COLO668 (cell line): ENCODE results near the gene USP49.
"Not testable (repeated sequence)": the region's sequence is repeated elsewhere in the genome, so short reads cannot be mapped to it uniquely, and the experiment has no call there.

Experiments
- DNase-seq: peaks from one replicate; lab custom pipeline; 2025; ENCODE audit not compliant: unreplicated experiment; lab: John Stamatoyannopoulos, UW

USP49 gene

DNA sequence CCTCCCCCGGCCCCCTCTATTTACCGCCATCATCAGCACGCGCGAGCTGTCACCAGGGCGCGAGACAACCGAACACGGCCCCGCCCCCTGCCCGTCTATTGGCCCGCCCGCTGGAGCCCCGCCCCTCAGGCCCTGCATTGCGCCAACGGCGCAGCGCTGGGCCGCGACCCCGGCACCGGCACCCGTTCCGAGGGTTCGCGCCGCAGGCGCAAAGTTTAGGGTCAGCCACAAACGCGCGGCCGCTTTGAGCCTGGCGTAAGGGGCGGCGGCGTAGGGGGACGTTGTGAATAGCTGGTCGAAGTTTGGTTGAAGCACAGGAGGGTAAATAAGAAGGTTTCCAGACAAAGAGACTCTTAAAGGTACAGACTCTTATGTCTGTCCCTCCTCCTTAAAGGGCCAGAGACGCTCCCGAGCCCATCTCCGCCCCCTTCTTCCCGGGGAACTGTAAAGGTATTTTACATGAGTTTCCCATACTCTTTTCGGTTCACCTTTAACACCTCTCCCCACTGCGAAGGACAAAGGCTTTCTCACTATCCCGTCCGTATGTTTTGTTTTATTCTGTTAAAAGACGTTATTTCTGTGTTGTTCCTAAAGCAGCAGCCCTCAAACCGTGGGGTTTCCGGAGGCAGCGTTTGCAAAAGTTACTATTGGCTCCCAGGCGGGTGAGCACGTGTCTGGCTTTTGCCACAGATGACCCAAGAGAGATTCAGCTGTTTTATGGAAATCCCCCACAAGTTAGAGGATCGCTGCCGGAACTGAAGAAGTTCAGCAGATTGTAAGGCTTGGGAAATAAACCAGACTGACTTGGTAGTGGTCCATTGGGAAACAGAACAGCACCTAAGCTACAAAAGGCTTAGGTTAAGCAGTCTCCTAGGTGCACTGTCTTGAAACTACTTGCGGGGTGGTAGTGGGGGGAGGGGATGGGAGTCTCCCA lies at the start of gene USP49:
USP49 (minus strand) TSS at position 76 of the 934 bp plus-strand sequence. CDS start 88,392 bp downstream, outside the sequence.
- peak; percentile 90 for DNase-seq

- no peak for DNase-seq
Measured at GRCh38 chr6:41943456-41943855, 48.3 kb upstream of the USP49 start.

DNA sequence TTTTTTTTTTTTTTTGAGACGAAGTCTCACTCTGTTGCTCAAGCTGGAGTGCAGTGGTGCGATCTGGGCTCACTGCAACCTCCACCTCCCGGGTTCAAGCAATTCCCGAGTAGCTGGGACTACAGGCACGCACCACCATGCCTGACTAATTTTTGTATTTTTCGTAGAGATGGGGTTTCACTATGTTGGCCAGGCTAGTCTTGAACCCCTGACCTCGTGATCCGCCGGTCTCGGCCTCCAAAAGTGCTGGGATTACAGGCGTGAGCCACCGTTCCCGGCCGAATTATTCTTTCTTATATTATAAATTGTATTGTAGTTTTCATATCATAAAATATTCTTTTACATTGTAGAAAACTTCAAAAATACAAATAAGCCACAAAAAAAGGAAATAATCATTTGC lies 47.7 kb upstream of the USP49 start:
- not testable (repeated sequence) for DNase-seq

DNA sequence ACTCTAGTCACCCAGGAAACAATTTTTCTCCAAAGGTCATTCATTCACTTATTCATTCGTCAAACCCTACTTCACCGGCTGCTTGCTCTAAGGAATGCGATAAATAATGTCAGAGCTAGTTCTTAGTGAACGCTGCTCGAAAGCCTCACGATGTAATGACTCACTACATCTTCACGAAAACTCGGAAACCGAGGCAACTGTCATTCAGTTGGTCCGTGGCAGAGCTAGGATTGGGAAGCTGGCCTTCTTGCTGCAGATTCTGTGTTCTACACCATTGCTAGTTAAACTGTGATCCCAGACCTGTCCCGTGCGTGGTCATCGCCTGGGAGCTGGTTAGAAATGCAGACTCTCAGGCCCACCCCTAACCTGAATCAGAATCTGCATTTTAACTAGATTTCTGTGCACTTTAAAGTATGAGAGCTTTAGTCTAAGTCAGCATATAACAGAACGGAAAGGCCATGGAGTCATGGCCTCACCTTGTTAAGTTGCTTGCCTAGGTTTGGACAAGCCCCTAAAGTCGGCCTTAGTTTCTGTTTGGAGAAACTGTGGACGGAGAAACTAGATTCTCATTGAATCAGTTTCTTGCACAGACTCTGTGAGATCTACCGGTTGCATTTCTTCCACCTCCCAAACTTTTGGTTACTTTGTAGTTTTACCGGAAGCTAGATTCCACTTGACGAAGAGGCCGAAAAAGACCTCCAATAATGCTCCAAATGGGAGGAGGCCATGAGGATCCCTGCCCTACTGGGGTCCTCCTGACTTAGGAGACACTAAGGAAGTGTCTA lies 47.1 kb upstream of the USP49 start:
- no peak for DNase-seq

- peak; percentile 94 for DNase-seq
Measured at GRCh38 chr6:41941280-41942066, 46.3 kb upstream of the USP49 start, which contains the start of gene CCND3. TSS of gene CCND3 (minus strand) at chr6:41941808. CDS start at chr6:41941649, 159 bp downstream.

DNA sequence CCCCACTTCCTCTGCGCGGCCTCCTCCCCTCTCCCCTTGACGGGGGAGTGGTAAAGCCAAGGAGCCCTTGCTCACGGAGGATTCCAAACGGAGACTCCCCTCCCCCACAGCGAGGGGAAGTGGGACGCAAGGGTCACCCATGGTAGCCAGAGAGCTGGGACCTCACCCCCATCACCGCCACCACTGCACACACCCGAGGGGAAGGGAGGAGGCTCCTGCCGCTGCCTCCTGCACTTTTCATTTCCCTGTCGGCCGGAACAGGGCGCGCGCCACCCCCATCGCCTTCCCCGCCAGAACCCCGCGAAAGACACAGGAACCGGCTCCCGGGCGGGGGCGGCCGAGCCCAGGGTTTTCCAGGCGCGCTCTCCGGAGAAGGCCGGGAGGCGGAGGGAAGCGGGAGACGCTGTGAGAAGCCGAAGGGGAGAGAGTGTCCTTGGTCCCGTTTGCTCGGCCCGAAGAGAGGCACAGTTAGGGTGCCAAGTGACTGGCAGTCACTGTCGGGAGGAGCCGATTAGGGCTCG lies 45.6 kb upstream of the USP49 start:
- peak; percentile 34 for DNase-seq

DNA sequence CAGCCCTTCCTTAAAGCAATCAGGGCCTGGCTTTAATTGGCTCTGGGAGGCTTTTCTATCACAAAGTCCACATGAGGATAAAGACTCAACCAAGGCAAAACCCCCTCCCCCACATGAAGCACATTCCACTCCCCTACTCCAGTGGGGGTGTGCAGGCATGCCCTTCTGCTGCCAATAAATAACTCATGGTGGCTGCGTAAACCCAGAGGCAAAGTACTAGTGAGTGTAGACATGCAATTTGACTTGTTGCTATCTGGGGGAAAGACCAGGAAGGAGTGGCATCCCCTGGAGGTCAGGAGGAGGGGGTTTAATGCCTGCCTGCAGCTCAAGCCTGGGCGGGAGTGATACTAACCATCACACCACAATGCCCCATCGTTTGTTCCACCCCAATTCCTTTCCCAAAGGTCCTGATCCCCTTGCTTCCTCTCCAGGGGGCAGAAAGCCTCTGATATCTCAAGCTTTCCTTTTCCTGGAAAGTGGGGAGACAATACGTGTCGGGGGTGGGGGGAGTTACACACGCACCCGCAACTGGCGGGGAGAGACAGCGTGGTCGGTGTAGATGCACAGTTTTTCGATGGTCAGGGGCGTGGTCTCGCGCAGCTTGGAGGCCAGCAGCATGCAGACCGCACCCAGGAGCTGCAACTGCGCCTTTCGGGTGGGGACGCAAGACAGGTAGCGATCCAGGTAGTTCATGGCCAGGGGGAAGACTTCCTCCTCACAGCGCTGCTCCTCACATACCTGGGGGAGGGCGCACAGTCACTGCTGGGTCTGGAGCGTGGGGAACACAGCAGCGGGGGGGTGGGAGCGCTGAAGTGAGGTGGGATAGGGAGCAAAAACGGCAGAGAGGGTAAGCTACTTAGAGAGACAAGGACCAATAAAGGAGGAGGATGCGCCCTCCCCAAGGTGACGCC lies 44.9 kb upstream of the USP49 start:
- no peak for DNase-seq

DNA sequence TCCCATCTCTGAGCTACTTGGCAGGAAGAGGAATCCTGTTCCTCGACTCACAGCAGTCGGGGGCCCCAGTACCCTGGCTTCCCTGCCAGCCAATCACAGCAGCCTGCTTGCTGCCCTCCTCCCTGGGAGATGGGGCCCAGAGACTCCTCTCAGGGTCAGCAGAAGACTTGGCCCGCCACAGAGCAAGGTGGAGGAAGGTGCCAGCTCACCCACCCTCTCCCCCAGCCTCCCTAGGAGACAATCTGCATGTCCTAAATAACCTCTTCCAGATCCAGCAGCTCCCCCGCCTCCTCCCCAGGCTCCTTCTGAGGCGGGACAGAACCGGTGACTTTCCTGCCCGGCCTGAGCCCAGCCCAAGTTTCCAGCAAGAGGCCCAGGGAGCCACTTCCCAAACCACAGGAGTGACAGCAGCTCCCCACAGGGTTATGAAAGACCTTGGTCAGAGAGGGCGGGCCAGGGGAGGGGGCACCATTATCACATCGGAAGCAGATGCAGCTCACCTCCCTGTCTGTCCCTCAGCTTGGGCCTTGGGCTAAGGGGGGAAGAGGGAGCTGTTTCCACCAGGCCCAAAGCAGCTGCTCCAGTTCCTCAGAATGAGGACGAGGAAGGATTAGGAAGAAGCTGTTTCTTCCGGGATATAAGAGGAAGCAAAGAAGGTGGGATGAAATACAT lies 44.1 kb upstream of the USP49 start:
- DNase-seq = no peak

GRCh38 chr6:41938590-41939175 lies 43.5 kb upstream of the USP49 start:
- no peak for DNase-seq

GRCh38 chr6:41937861-41938574 lies 42.8 kb upstream of the USP49 start:
- no peak for DNase-seq

- DNase-seq = no peak
Measured at GRCh38 chr6:41937472-41937860, 42.3 kb upstream of the USP49 start.

- DNase-seq = peak; percentile 47
Measured at GRCh38 chr6:41936073-41936837, 41.1 kb upstream of the USP49 start.

GRCh38 chr6:41935685-41936072 lies 40.5 kb upstream of the USP49 start:
- DNase-seq = no peak

DNA sequence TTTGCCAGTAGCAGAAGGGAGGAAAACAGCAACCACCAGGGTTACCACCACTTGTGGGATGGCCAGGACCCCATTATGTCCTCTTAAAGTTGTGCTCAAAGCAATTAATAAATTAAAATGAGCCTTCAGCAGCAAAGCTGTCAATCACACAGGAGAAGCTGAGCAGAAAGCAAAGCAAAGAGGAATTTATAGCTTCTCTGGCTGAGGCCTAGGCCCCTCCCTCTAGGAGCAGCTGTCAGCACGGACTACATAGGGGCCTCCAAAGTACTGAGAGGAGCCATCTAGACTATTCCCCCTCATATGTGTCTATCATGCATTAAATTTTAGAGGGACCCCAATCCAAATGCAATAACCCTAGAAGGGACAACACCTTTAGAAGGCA lies 40.0 kb upstream of the USP49 start:
- no peak for DNase-seq

DNA sequence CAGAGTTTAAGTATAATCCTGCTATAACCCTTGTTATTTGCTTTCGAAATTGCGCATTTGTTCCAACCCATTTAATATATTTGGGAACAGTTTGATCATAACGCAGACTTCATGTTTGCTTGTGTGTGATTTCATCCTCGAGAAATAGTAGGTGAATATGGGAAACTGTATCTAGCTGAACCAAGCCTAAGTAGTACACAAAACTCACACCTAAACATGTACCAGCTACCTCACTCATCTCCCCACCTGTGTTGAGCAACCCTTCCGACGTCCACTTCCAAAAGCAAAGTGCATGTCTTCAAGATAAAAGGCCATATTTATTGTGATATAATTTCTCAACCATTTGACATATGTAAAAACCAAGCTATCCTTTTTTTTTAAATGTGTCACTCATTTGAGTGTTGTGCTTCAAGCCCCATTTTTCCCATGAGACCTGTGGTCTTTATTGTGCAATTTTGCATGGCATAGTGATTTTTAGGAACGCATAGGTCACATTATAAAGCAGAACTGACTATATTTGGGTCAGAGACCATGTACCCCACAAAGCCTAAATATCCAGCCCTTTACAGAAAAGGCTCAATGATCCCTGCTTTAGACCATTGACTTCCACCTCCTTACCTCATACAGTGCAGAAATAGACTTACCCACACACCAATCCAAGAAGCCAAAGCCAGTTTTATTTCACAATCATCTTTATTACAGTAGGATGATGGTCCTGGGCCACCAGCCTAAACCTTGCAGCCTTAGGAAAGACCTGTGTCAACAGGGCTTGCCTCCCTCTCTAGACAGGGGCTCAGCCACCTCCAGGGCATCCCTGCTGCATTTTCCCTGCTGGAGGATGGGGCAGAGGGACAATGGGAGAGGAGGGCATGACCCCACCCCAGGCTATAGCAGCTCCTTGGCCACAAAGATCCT lies 39.4 kb upstream of the USP49 start:
- no peak for DNase-seq

GRCh38 chr6:41932378-41932777 lies 37.2 kb upstream of the USP49 start:
- no peak for DNase-seq

DNA sequence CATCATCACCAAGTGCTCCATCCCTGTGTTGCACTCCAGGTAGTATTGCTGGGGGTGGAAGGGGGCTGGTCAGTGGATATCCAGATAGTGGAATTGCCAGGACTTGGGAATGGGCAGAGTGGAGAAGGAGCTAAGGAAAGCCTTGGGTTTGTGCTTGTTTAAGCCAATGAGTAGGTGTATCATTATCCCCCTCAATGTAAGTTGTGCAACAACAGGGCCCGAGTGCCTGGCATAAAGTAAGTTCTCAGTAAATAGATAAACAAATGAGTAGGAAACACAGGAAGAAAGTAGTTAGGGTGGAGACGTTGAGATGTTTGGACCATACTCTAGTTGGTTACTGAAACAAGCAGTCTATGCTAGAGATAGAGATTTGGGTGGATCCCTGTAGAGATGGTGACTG lies 36.6 kb upstream of the USP49 start:
- DNase-seq = no peak
